Epithelial cell of proximal tubule (primary cell): ENCODE measurements around the gene UQCC2. TPM values are rescaled to one million over a fixed set of nuclear protein-coding genes. Genes with fewer than 3 reads are reported as not detected.

Experiments used
- DNase-seq: peaks from one replicate; pipeline ENCODE4 v3.0.0-alpha.2; 2011; ENCODE audit warnings: low read depth
- H3K4me3 ChIP-seq: 2 replicates; pipeline ENCODE4 v1.5.1; 2011; ENCODE audit warnings: low read depth, mild to moderate bottlenecking, low read length
- total RNA-seq: library from RNA; depleted of rRNA; stranded (reverse); fragments of >200 nt; gene quantifications from 2 replicates; pipeline ENCODE4 v1.2.3, GENCODE V29; 2015
- TF ChIP-seq, protein P1 (sequence below): conservative IDR thresholded peaks from 2 replicates; pipeline ENCODE4 v1.5.1; 2012; ENCODE audit warnings: low read depth, mild to moderate bottlenecking, low read length

The UQCC2 gene
- total RNA-seq, 1 donor from 2014 or later: 20.3 TPM

DNA sequence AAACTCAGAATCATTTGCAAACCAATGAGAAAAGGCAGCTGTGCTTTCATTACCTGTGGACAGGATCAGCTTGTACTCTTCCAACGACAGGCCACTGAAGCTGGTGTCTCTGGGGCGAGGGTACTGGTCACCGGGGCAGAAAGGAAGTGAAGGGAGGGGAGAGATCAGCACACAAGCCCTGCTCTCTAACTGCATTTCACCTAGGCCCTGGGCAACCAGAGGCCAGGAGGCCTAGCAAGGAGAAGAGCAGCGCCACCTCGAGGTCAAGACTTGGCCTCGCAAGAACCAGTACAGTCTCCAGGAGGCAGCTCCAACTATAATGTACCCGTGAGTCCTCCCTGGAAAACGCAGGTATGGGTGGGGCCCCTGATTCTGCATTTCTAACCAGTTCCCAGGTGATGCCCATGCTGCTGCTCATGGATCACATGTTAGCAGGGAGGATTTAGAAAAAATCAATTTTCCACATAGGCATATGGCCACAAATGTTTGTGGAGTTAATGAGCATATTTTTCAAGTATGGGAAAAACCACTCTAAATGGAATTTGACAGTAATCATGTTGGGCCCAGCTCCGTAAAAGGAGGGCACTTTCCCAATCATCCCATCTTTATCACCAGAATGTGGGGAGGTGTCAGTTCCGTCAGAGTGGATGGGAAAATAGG lies 11.0 kb downstream of the UQCC2 start:
- DNase-seq: no peak
- no peak overlapping the region for H3K4me3 ChIP-seq
- TF ChIP-seq, protein P1, sequence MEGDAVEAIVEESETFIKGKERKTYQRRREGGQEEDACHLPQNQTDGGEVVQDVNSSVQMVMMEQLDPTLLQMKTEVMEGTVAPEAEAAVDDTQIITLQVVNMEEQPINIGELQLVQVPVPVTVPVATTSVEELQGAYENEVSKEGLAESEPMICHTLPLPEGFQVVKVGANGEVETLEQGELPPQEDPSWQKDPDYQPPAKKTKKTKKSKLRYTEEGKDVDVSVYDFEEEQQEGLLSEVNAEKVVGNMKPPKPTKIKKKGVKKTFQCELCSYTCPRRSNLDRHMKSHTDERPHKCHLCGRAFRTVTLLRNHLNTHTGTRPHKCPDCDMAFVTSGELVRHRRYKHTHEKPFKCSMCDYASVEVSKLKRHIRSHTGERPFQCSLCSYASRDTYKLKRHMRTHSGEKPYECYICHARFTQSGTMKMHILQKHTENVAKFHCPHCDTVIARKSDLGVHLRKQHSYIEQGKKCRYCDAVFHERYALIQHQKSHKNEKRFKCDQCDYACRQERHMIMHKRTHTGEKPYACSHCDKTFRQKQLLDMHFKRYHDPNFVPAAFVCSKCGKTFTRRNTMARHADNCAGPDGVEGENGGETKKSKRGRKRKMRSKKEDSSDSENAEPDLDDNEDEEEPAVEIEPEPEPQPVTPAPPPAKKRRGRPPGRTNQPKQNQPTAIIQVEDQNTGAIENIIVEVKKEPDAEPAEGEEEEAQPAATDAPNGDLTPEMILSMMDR: peak; percentile 88

DNA sequence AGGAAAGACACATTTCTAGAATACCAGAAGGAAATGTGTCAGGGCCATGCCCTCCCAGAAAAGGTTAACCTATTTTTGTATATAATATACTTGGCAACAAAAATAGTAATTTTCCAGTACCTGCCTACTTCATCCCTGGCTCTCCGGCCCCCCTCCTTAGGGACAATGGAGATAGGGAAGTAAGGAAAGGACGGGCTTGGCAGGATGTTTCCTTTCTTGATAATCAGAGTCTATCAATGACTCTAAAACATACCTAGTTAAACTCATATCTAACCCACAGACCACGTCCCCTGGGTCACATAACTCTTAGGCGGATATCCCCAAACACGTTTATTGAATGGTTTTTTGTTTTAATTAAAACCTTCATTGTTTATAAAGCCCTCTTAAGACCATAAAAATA lies 11.8 kb downstream of the UQCC2 start:
- TF ChIP-seq, protein P1: no peak
- no peak for DNase-seq
- H3K4me3 ChIP-seq: no peak overlapping the region

DNA sequence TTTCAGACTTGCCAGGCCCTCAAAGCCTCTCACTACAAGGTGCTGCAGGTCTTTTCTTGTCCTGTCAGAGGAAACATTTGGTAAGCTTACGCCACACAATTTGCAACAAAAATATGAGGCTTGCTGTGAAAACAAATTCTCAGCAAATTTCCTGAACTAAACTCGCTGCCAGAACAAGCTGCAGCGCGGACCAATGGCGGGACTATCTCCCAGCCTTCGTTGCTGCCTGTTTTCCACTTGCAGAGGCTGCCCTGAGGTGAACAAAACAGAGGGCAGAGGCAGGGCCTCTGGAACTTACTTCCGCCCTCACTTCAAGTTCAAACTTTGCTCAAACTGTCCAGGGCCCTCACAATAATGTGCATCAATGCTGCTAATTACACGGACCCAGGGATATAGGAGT lies 12.4 kb downstream of the UQCC2 start:
- TF ChIP-seq, protein P1: no peak
- no peak overlapping the region for H3K4me3 ChIP-seq

DNA sequence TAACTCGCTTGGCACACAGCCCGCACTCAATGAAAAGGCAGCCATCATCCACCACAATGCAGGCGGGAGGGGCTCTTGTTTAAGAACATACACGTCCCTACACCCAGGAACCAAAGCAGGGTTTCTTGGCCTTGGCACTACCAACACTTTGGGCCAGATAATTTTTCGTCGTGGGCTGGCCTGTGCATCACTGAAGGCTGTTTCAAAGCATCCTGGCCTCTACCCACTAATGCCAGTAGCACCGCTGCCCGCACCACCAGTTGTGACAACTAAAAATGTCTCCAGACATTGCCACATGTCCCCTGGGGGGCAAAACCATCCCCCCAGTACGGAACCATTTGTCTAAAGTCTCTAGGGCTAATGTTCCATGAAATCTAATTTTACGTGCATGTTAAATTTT lies 13.0 kb downstream of the UQCC2 start:
- H3K4me3 ChIP-seq: no peak overlapping the region
- TF ChIP-seq, protein P1: no peak
- DNase-seq: no peak

More for the DNA sequence above, 12.4 kb downstream of the UQCC2 start:
- DNase-seq: no peak

DNA sequence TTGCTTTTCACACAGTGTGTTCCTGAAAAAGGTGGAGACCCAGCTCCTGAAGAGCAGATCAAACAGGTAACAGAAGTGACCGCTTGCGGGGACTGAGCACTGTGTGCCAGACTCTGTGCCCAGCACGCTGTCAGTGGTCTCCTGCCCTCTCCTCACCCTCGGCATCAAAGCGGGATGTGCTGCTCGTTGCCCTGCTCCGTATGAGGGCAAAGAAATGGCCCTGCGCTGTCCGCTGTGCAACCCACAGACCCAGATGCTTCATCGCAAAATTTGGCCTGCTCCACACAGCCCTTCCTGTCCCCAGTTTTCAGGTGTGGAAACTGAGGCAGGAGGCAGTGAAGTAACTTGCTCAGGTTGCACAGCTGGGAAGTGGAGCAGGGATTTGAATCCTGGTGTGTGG lies 13.7 kb downstream of the UQCC2 start:
- no peak overlapping the region for H3K4me3 ChIP-seq
- TF ChIP-seq, protein P1: no peak
- DNase-seq: no peak

DNA sequence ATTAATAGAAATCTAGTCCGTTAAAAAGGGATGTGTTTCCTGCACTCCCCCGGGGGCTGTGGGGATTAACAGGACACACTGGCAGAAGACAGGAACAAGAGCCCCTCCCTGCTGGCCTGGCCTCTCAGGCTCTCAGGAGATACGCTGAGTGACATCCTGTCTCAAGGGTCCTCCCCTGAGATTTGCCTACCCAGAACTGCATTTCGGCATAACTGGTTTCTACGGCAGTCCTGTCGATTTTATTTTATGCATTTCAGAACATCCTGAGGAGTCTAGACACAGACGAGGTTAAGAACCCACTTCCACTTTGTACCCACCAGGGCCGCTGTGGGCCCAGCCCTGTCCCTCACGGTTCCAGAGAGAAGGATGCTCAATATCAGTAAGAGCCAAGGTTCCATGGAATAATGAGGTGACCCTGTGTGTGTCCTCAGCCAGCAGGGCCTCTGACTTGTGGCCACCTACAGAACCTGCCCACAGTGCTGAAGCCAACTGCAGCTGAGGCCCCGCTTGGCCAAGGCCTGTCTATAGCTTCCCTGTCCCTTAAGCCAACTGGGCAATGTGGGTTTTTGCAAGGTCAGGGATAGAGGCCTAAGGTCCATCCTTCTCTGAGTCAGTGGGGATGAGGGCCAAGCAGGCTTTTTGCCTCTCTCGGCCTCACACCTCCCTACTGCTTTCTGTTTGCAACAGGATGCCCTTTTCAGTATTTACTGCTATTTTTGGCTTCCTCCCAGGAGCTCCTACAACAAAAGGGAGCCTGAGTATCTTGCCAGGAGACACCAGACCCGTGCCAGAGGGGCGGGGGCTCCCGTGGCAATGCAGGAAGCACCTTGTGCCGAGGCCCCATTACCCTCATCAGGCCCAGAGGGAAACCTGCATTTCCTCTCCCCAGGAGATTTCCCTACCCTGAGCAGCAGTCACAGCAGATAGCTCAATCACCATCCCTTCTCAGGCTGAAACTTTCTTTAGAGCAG lies 14.7 kb downstream of the UQCC2 start:
- DNase-seq: no peak

More for the DNA sequence above, 14.7 kb downstream of the UQCC2 start:
- H3K4me3 ChIP-seq: no peak overlapping the region
- TF ChIP-seq, protein P1: no peak
